GM12878 (cell line): ENCODE measurements around the gene NUDT3. TPM values are rescaled to one million over a fixed set of nuclear protein-coding genes. Genes with fewer than 3 reads are reported as not detected.

Experiments used
- BACH1 ChIP-seq: fragments of 450-650 bp; IDR thresholded peaks from 2 replicates; pipeline ENCODE4 v1.6.1; 2017; ENCODE audit warnings: mild to moderate bottlenecking, borderline replicate concordance
- BRCA1 ChIP-seq: IDR thresholded peaks from 2 replicates; pipeline ENCODE4 v1.6.1; 2011; ENCODE audit warnings: low read depth, low read length, improper control_type of control experiment
- IKZF2 ChIP-seq, 2 experiments: fragments of 450-650 bp; IDR thresholded peaks; 2 replicates each; pipeline ENCODE4 v1.6.1; 2017; ENCODE audit warnings: mild to moderate bottlenecking in 2 of 2, moderate library complexity in 2 of 2
- NR2F1 ChIP-seq: fragments of 450-650 bp; conservative IDR thresholded peaks from 2 replicates; pipeline ENCODE4 v1.6.1; 2017; ENCODE audit warnings: mild to moderate bottlenecking
- RAD51 ChIP-seq: fragments of 450-650 bp; IDR thresholded peaks from 2 replicates; pipeline ENCODE4 v1.6.1; 2016; ENCODE audit warnings: moderate library complexity, mild to moderate bottlenecking, inconsistent platforms
- RUNX3 ChIP-seq: IDR thresholded peaks from 2 replicates; pipeline ENCODE4 v1.6.1; 2012; ENCODE audit warnings: low read length, inconsistent platforms
- SUZ12 ChIP-seq: fragments of 200-600 bp; sonication (generic); IDR thresholded peaks from one replicate; pipeline ENCODE4 v1.6.1; 2018; ENCODE audit warnings: antibody characterized with exemption, mild to moderate bottlenecking; ENCODE audit not compliant: unreplicated experiment
- polyA plus RNA-seq, 11 experiments: library from polyadenylated mRNA; depleted of rRNA in 4 of 11; unstranded in 6 of 11; stranded (reverse) in 5 of 11; fragments of >200 nt; fragmentation: Nextera tagmentation in 4 of 11; fragmentation: Illumina TruSeq in 1 of 11; extraction: Ambion mirVana in 4 of 11; extraction: Trizol in 1 of 11; gene quantifications; 1 replicate in 1 of 11; 2 replicates in 10 of 11; pipeline versions ENCODE4 v1.2.1 to v1.2.3, GENCODE V29; 2011 to 2016; ENCODE audit warnings: inconsistent platforms in 2 of 11, missing spikeins in 2 of 11, low read depth in 1 of 11
- total RNA-seq, 4 experiments: library from RNA; depleted of rRNA in 3 of 4; stranded (reverse); fragments of >200 nt in 3 of 4; fragmentation: Illumina TruSeq in 1 of 4; extraction: Trizol in 1 of 4; gene quantifications; 2 replicates each; pipeline versions ENCODE4 v1.2.1 to v1.2.3, GENCODE V29; 2013 to 2021
- TF ChIP-seq, protein P1 (sequence below): fragments of 450-650 bp; IDR thresholded peaks from 2 replicates; pipeline ENCODE4 v1.6.1; 2017; ENCODE audit warnings: mild to moderate bottlenecking, low read depth, inconsistent platforms; ENCODE audit not compliant: poor library complexity, severe bottlenecking
- TF ChIP-seq, protein P2 (sequence below): fragments of 450-650 bp; IDR thresholded peaks from 2 replicates; pipeline ENCODE4 v1.6.1; 2017; ENCODE audit warnings: low read depth, mild to moderate bottlenecking, moderate library complexity

NUDT3 gene
- total and polyA plus RNA-seq, 10 of the 15 experiments (the other 5 are each of a cell fraction or from before 2014, with no cell fraction given): 2.4 to 32.3 (median 25.5) TPM

DNA sequence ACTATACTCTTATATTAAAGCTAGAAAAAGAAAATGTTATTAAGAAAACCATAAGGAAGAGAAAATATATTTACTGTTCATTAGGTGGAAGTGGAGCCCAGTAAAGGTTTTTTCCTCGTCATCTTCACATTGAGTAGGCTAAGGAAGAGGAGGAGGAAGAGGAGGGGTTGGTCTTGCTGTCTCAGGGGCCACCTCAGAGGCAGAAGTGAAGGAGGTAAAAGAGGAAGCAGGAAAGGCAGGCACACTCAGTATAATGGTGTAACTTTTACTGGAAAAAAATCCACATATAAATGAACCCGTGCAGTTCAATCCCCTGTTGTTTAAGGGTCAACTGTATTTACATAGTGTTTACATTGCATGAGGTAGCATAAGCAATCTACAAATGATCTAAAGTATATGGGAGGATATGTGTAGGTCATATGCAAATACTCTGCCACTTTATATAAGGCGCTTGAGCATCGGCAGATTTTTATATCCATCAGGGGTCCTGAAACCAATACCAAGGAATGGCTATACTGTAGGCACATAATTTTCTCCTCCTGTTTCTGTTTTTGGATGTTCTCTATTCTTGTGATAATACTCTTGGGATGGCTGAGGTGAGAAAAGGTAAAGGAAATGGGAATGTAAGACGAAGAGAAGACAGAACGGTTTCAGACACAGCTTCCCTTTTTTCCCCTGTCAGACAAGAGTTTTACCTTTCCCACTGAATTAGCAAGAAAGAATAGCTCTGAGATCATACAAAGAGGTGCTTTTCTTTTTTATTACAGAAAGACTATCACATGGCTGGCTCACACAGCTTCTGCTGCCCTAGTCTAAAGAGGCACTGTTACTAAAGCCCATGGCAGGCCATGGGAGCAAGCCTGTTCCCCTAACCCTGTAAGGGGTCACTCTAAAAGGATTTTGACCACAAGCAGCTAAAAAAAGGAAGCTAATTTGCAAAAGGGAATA lies 59.9 kb downstream of the NUDT3 start (continued):
- TF ChIP-seq, protein P1, sequence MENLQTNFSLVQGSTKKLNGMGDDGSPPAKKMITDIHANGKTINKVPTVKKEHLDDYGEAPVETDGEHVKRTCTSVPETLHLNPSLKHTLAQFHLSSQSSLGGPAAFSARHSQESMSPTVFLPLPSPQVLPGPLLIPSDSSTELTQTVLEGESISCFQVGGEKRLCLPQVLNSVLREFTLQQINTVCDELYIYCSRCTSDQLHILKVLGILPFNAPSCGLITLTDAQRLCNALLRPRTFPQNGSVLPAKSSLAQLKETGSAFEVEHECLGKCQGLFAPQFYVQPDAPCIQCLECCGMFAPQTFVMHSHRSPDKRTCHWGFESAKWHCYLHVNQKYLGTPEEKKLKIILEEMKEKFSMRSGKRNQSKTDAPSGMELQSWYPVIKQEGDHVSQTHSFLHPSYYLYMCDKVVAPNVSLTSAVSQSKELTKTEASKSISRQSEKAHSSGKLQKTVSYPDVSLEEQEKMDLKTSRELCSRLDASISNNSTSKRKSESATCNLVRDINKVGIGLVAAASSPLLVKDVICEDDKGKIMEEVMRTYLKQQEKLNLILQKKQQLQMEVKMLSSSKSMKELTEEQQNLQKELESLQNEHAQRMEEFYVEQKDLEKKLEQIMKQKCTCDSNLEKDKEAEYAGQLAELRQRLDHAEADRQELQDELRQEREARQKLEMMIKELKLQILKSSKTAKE: peak; percentile 9
- peak; percentile 67 to 75; a peak in 2 of 4 replicates for TF ChIP-seq IKZF2 (IDR thresholded peaks at IDR 0.05)
- TF ChIP-seq, protein P2, sequence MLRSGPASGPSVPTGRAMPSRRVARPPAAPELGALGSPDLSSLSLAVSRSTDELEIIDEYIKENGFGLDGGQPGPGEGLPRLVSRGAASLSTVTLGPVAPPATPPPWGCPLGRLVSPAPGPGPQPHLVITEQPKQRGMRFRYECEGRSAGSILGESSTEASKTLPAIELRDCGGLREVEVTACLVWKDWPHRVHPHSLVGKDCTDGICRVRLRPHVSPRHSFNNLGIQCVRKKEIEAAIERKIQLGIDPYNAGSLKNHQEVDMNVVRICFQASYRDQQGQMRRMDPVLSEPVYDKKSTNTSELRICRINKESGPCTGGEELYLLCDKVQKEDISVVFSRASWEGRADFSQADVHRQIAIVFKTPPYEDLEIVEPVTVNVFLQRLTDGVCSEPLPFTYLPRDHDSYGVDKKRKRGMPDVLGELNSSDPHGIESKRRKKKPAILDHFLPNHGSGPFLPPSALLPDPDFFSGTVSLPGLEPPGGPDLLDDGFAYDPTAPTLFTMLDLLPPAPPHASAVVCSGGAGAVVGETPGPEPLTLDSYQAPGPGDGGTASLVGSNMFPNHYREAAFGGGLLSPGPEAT: peak; percentile 63
- TF ChIP-seq BACH1: 0 out of 2 replicates have a peak, but pooled peaks have one; percentile 29
- no peak for TF ChIP-seq BRCA1
- TF ChIP-seq SUZ12: no peak
- 0 out of 2 replicates have a peak, but pooled peaks have one; percentile 13 for TF ChIP-seq RAD51
- TF ChIP-seq RUNX3: peak; percentile 52
- 0 out of 2 replicates have a peak, but pooled peaks have one; percentile 9 for TF ChIP-seq NR2F1
